GM12878 (cell line): ENCODE measurements around the gene DLG2. TPM values are rescaled to one million over a fixed set of nuclear protein-coding genes. Genes with fewer than 3 reads are reported as not detected.

Source experiments
- ATAC-seq: fragments of 200-7000 bp; cut with Tn5 transposase; 3 replicates; pipeline ENCODE4 v1.9.1; 2020; ENCODE audit warnings: mild to moderate bottlenecking, moderate library complexity
- BruUV-seq: library from RNA; stranded (reverse); fragments of 400-500 nt; replicated peaks from 2 replicates; lab custom pipeline; 2021; lab: Mats Ljungman, UMichigan
- CTCF ChIA-PET: fragments of 300-600 bp; sonication (Branson Sonifier 250); formaldehyde crosslinking; extraction: SDS; loops from one replicate; lab custom pipeline; 2021; ENCODE audit warnings: inconsistent platforms; lab: Yijun Ruan, JAX
- POLR2A ChIA-PET: fragments of 350-600 bp; formaldehyde crosslinking; extraction: SDS; loops from one replicate; lab custom pipeline; 2021; ENCODE audit warnings: inconsistent platforms; lab: Charles Lee
- RAD21 ChIA-PET: fragments of 300-600 bp; sonication (Branson Sonifier 250); formaldehyde crosslinking; loops from one replicate; lab custom pipeline; 2023; ENCODE audit warnings: antibody characterized with exemption; ENCODE audit not compliant: unreplicated experiment; lab: Charles Lee
- SMC1A ChIA-PET: fragments of 300-600 bp; sonication (Branson Sonifier 250); formaldehyde crosslinking; loops from one replicate; lab custom pipeline; 2023; ENCODE audit not compliant: unreplicated experiment, uncharacterized antibody; lab: Charles Lee
- DNase-seq: peaks from one replicate; pipeline ENCODE4 v3.0.0-alpha.2; 2011; ENCODE audit warnings: low read depth, low spot score
- FAIRE-seq: peaks from 3 replicates; lab custom pipeline; 2011; peaks lifted over from hg19 to GRCh38; lab: Jason Lieb, UNC
- H2AFZ ChIP-seq: 2 replicates; pipeline ENCODE4 v1.6.0; 2011; ENCODE audit warnings: low read depth, low read length, control low read depth; ENCODE audit not compliant: control insufficient read depth
- H3K27ac ChIP-seq: 2 replicates; pipeline ENCODE4 v1.5.1; 2011; ENCODE audit warnings: control low read depth; ENCODE audit not compliant: control insufficient read depth, insufficient read depth
- H3K27me3 ChIP-seq, 2 experiments: replicated peaks in 1 of 2; 2 replicates each; pipeline versions ENCODE4 v1.6.0 to v1.6.1; 2011; ENCODE audit warnings: low read length in 1 of 2; ENCODE audit not compliant: control insufficient read depth in 2 of 2, insufficient read depth in 2 of 2
- H3K36me3 ChIP-seq, 2 experiments: 2 replicates each; pipeline ENCODE4 v1.5.1; 2011; ENCODE audit warnings: low read length in 1 of 2; ENCODE audit not compliant: control insufficient read depth in 2 of 2, insufficient read depth in 2 of 2
- H3K4me1 ChIP-seq: 2 replicates; pipeline ENCODE4 v1.6.1; 2011; ENCODE audit warnings: mild to moderate bottlenecking, low read length, moderate library complexity, mixed read lengths; ENCODE audit not compliant: control insufficient read depth, insufficient read depth
- H3K4me2 ChIP-seq: 2 replicates; pipeline ENCODE4 v1.6.0; 2011; ENCODE audit warnings: control low read depth; ENCODE audit not compliant: control insufficient read depth, insufficient read depth
- H3K4me3 ChIP-seq: fragments of 200-600 bp; sonication (generic); 2 replicates; pipeline ENCODE4 v1.5.1; 2016
- H3K79me2 ChIP-seq: 2 replicates; pipeline ENCODE4 v1.6.0; 2011; ENCODE audit warnings: low read length; ENCODE audit not compliant: control insufficient read depth, insufficient read depth
- H3K9ac ChIP-seq: 2 replicates; pipeline ENCODE4 v1.8.0; 2011; ENCODE audit warnings: low read length, control low read depth, mixed read lengths; ENCODE audit not compliant: control insufficient read depth, insufficient read depth
- H3K9me3 ChIP-seq: replicated peaks from 3 replicates; pipeline ENCODE4 v1.5.1; 2011; ENCODE audit warnings: mild to moderate bottlenecking, low read length; ENCODE audit not compliant: control insufficient read depth, insufficient read depth
- H4K20me1 ChIP-seq: 2 replicates; pipeline ENCODE4 v1.6.0; 2011; ENCODE audit not compliant: control insufficient read depth, insufficient read depth
- BCLAF1 ChIP-seq: fragments of 450-650 bp; IDR thresholded peaks from 2 replicates; pipeline ENCODE4 v1.6.1; 2017; ENCODE audit warnings: antibody characterized with exemption, mild to moderate bottlenecking, moderate library complexity
- BMI1 ChIP-seq: fragments of 450-650 bp; IDR thresholded peaks from 2 replicates; pipeline ENCODE4 v1.6.1; 2016; ENCODE audit warnings: mild to moderate bottlenecking, moderate library complexity, borderline replicate concordance
- E2F8 ChIP-seq: fragments of 450-650 bp; IDR thresholded peaks from 2 replicates; pipeline ENCODE4 v1.6.1; 2018; ENCODE audit warnings: mild to moderate bottlenecking, low read depth, moderate library complexity; ENCODE audit not compliant: partially characterized antibody
- ETV6 ChIP-seq, 2 experiments: fragments of 450-650 bp in 1 of 2; IDR thresholded peaks in 1 of 2; conservative IDR thresholded peaks in 1 of 2; 2 replicates each; pipeline ENCODE4 v1.6.1; 2014; ENCODE audit warnings: antibody characterized with exemption in 1 of 2, borderline replicate concordance in 1 of 2, low read depth in 1 of 2, mild to moderate bottlenecking in 1 of 2, moderate library complexity in 1 of 2
- EZH2 ChIP-seq: IDR thresholded peaks from 2 replicates; pipeline ENCODE4 v1.6.1; 2012; ENCODE audit warnings: low read depth, mild to moderate bottlenecking, control low read depth, inconsistent platforms, low read length, borderline replicate concordance; ENCODE audit not compliant: control insufficient read depth
- MEF2B ChIP-seq: fragments of 450-650 bp; IDR thresholded peaks from 2 replicates; pipeline ENCODE4 v1.6.1; 2018; ENCODE audit warnings: mild to moderate bottlenecking, moderate library complexity; ENCODE audit not compliant: partially characterized antibody, poor library complexity, severe bottlenecking
- MTA3 ChIP-seq: IDR thresholded peaks from 2 replicates; pipeline ENCODE4 v1.6.1; 2012; ENCODE audit warnings: low read length, inconsistent platforms, borderline replicate concordance
- MYC ChIP-seq: IDR thresholded peaks from 2 replicates; pipeline ENCODE4 v1.6.1; 2011; ENCODE audit warnings: mild to moderate bottlenecking, low read length, moderate library complexity, inconsistent platforms; ENCODE audit not compliant: insufficient read depth, insufficient replicate concordance, insufficient read length, severe bottlenecking
- PAX8 ChIP-seq: fragments of 450-650 bp; IDR thresholded peaks from 2 replicates; pipeline ENCODE4 v1.6.1; 2017; ENCODE audit warnings: mild to moderate bottlenecking, moderate library complexity
- PML ChIP-seq: IDR thresholded peaks from 2 replicates; pipeline ENCODE4 v1.6.1; 2012; ENCODE audit warnings: low read length, inconsistent platforms
- RUNX3 ChIP-seq: IDR thresholded peaks from 2 replicates; pipeline ENCODE4 v1.6.1; 2012; ENCODE audit warnings: low read length, inconsistent platforms
- SIN3A ChIP-seq: IDR thresholded peaks from 2 replicates; pipeline ENCODE4 v1.6.1; 2012; ENCODE audit warnings: low read depth, low read length, improper control_type of control experiment
- SIX5 ChIP-seq: IDR thresholded peaks from 2 replicates; pipeline ENCODE4 v1.6.1; 2011; ENCODE audit warnings: mild to moderate bottlenecking, low read depth, low read length, moderate library complexity; ENCODE audit not compliant: severe bottlenecking
- SMAD1 ChIP-seq: fragments of 450-650 bp; IDR thresholded peaks from 2 replicates; pipeline ENCODE4 v1.6.1; 2018; ENCODE audit warnings: mild to moderate bottlenecking, low read depth; ENCODE audit not compliant: partially characterized antibody
- SREBF2 ChIP-seq: IDR thresholded peaks from 2 replicates; pipeline ENCODE4 v1.6.1; 2012; ENCODE audit warnings: mild to moderate bottlenecking, low read length
- SUPT20H ChIP-seq: IDR thresholded peaks from 2 replicates; pipeline ENCODE4 v1.6.1; 2011; ENCODE audit warnings: low read depth, mild to moderate bottlenecking, low read length, moderate library complexity, borderline replicate concordance; ENCODE audit not compliant: control insufficient read depth
- SUZ12 ChIP-seq: fragments of 200-600 bp; sonication (generic); IDR thresholded peaks from one replicate; pipeline ENCODE4 v1.6.1; 2018; ENCODE audit warnings: antibody characterized with exemption, mild to moderate bottlenecking; ENCODE audit not compliant: unreplicated experiment
- ZBED1 ChIP-seq: IDR thresholded peaks from 2 replicates; pipeline ENCODE4 v1.6.1; 2016; ENCODE audit warnings: borderline replicate concordance
- ZNF274 ChIP-seq: IDR thresholded peaks from one replicate; pipeline ENCODE4 v1.8.0; 2011; ENCODE audit not compliant: insufficient read length, insufficient read depth
- ZZZ3 ChIP-seq: IDR thresholded peaks from 2 replicates; pipeline ENCODE4 v1.6.1; 2011; ENCODE audit warnings: low read depth; ENCODE audit not compliant: control insufficient read depth, insufficient read length
- WGBS: methylation state at CpG from one replicate; pipeline ENCODE4 v1.1.6; 2016; ENCODE audit warnings: low lambda C conversion rate; ENCODE audit not compliant: insufficient replicate concordance, insufficient coverage; ENCODE audit errors: missing lambda C conversion rate; 5-methylcytosine and 5-hydroxymethylcytosine counted together
- in situ Hi-C: fragments of 300-500 bp; cut with MboI; formaldehyde crosslinking; loops from 9 replicates; pipeline ENCODE4 v1.14.3; 2018; ENCODE audit warnings: mixed read lengths
- intact Hi-C: fragments of 100-400 bp; cut with micrococcal nuclease; formaldehyde crosslinking; loops from one replicate; pipeline ENCODE4 v1.14.2; 2022; ENCODE audit not compliant: unreplicated experiment
- polyA plus RNA-seq, 11 experiments: library from polyadenylated mRNA; depleted of rRNA in 4 of 11; unstranded in 6 of 11; stranded (reverse) in 5 of 11; fragments of >200 nt; fragmentation: Nextera tagmentation in 4 of 11; fragmentation: Illumina TruSeq in 1 of 11; extraction: Ambion mirVana in 4 of 11; extraction: Trizol in 1 of 11; gene quantifications; 1 replicate in 1 of 11; 2 replicates in 10 of 11; pipeline versions ENCODE4 v1.2.1 to v1.2.3, GENCODE V29; 2011 to 2016; ENCODE audit warnings: inconsistent platforms in 2 of 11, missing spikeins in 2 of 11, low read depth in 1 of 11
- total RNA-seq, 4 experiments: library from RNA; depleted of rRNA in 3 of 4; stranded (reverse); fragments of >200 nt in 3 of 4; fragmentation: Illumina TruSeq in 1 of 4; extraction: Trizol in 1 of 4; gene quantifications; 2 replicates each; pipeline versions ENCODE4 v1.2.1 to v1.2.3, GENCODE V29; 2013 to 2021

The DLG2 gene
- total and polyA plus RNA-seq, 10 of the 15 experiments (the other 5 are each of a cell fraction or from before 2014, with no cell fraction given): 0.09 to 0.98 (median 0.35) TPM

GRCh38 chr11:84313830-84314359, 1313.2 kb downstream of the DLG2 start:
- intact Hi-C loops: no loop called here

More at GRCh38 chr11:84313830-84314359, 1313.2 kb downstream of the DLG2 start:
- Histone ChIP-seq H3K4me2 (no peak overlapping the region), H3K9me3 (no peaks in the 10 kb centered on the region), H3K36me3 (no peaks in the 10 kb centered on the region), H3K9ac (no peak overlapping the region), H3K27ac (no peak overlapping the region), H3K4me3 (no peak overlapping the region), H2AFZ (no peak overlapping the region), H3K27me3 (no peaks in the 10 kb centered on the region), H3K79me2 (no peaks in the 10 kb centered on the region), H4K20me1 (no peaks in the 10 kb centered on the region), H3K4me1 (no peaks in the 10 kb centered on the region)
- 41% methylated on average over 4 of the region's 4 CpGs for WGBS
- no peak for FAIRE-seq
- ChIA-PET POLR2A (no interaction called here), RAD21 (no interaction called here), CTCF (interaction anchor here (1.0 kb wide), 1 partner anchor 228 kb away, joined by 3 read pairs; no protein-coding TSS in a partner anchor), SMC1A (no interaction called here)
- ATAC-seq: no peak
- no TSS peak for BruUV-seq
- TF ChIP-seq MEF2B (no peak), PML (no peak), ZZZ3 (no peak), SMAD1 (no peak), SREBF2 (no peak), MYC (no peak), EZH2 (no peak), BCLAF1 (no peak), SIX5 (no peak), ZNF274 (no peak), MTA3 (no peak), ETV6 (conservative IDR thresholded peaks at IDR 0.05 in 1 of 2, IDR thresholded peaks at IDR 0.05 in 1 of 2; ENCODE audit: borderline replicate concordance in 1 of 2, low read depth in 1 of 2) (no peak), SIN3A (no peak), RUNX3 (no peak), E2F8 (no peak), ZBED1 (no peak), SUPT20H (no peak), SUZ12 (no peak), BMI1 (no peak), PAX8 (no peak)
- in situ Hi-C loops: no loop called here
- no peak for DNase-seq
